Activated CD8-positive, alpha-beta memory T cell treated with anti-CD3 and anti-CD28 coated beads, Interleukin-2, amount 10 ng/mL, durations not matched to agents 7 days and 5 days (primary cell): Measurements from ENCODE around the gene MAPK14. TPM values are rescaled to one million over a fixed set of nuclear protein-coding genes. Genes with fewer than 3 reads are reported as not detected.

Experiments used
- ATAC-seq: fragments of 150-1000 bp; cut with Tn5 transposase; one replicate; pipeline ENCODE4 v1.10.0; 2021; ENCODE audit warnings: moderate library complexity
- CTCF ChIA-PET: fragments of 350-600 bp; sonication (Branson Sonifier 250); formaldehyde crosslinking; loops from one replicate; lab custom pipeline; 2021; ENCODE audit warnings: antibody characterized with exemption; lab: Charles Lee
- DNase-seq: peaks from one replicate; pipeline ENCODE4 v3.0.0-alpha.2; 2020
- H3K27ac Mint-ChIP-seq: one replicate; pipeline ENCODE4 v1.8.0; 2021; ENCODE audit warnings: mild to moderate bottlenecking, mixed read lengths
- H3K27me3 Mint-ChIP-seq: one replicate; pipeline ENCODE4 v1.8.0; 2021; ENCODE audit warnings: mixed read lengths
- H3K36me3 Mint-ChIP-seq: one replicate; pipeline ENCODE4 v1.8.0; 2021; ENCODE audit warnings: mild to moderate bottlenecking, mixed read lengths
- H3K4me1 Mint-ChIP-seq: one replicate; pipeline ENCODE4 v1.8.0; 2021; ENCODE audit warnings: mixed read lengths
- H3K4me3 Mint-ChIP-seq: one replicate; pipeline ENCODE4 v1.8.0; 2021; ENCODE audit warnings: mild to moderate bottlenecking, moderate library complexity, mixed read lengths
- H3K9me3 Mint-ChIP-seq: one replicate; pipeline ENCODE4 v1.8.0; 2022; ENCODE audit warnings: low read depth, mixed read lengths
- total RNA-seq, 2 experiments: library from RNA; stranded (reverse); gene quantifications; one replicate each; pipeline ENCODE4 v1.2.3, GENCODE V29; 2021

The MAPK14 gene
- total RNA-seq, 2 experiments from 2014 or later = 52.8 to 65.7 TPM

DNA sequence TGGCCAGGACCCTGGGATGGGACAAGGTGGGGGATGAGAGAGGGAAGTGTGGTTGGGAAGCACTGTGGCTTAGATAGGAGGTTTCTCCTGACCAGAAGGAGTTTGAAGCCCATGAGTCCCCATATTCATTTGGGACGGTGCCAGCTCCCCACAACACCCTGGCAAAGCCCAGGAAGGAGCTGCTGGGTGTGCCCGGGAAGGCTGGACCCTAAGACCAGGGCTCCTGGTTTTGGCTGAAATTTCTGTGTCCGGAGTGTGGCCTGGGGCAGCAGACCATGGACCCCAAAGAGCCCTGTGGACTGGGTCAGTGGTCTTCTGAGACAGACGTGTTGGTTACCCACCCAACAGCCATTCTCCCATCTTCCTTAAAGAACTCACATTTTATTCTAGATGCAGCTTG, 117.9 kb downstream of the MAPK14 start:
- peaks cover 6% of the 10 kb centered on the region for H3K9me3 Mint-ChIP-seq
- H3K27ac Mint-ChIP-seq = no peak overlapping the region
- H3K27me3 Mint-ChIP-seq = no peaks in the 10 kb centered on the region
- CTCF ChIA-PET = interaction anchor here (1.2 to 2.7 kb wide), 2 partner anchors 24 to 157 kb away, joined by 3 to 8 read pairs; no protein-coding TSS in a partner anchor
- ATAC-seq (no peak), DNase-seq (no peak)
- H3K4me1 Mint-ChIP-seq = peaks cover 35% of the 10 kb centered on the region
- H3K36me3 Mint-ChIP-seq = peaks cover 12% of the 10 kb centered on the region
- no peak overlapping the region for H3K4me3 Mint-ChIP-seq

DNA sequence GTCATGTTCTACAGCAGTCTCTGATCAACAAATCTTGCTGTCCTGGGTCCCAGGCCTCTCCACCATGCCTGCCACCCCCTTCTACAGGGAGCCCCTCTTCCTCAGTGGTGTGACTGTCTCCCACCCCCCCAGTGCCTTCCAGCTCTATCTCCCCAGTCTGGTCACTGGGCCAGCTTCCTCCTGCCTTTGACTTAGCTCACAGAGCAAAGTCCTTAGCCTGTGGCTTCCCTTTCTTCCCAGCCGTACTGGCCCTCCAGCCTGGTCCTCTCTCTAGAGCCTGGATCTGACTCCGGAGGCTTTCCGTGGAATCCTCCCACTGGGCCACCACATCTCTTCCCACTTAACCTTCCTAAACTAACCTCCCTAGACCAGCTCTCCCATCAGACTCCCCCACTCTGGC, 119.7 kb downstream of the MAPK14 start:
- Mint-ChIP-seq H3K27ac (no peak overlapping the region), H3K27me3 (no peaks in the 10 kb centered on the region)
- ATAC-seq = no peak

DNA sequence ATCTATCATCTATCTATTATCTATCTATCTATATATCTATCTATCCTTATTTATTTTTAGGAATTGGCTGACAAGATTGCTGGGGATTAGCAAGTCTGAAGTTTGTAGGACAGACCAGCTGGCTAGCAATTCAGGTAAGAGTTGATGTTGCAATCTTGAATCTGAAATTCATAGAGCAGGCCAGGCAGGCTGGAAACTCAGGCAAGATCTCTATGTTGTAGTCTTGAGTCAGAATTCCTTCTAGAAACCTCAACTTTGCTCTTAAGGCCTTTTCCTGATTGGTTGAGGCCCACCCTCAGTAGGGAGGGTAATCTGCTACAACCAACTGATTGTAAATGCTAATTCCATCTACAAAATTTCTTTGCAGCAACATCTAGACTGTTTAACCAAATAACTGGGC, 121.9 kb downstream of the MAPK14 start:
- Mint-ChIP-seq H3K9me3 (peaks cover 7% of the 10 kb centered on the region), H3K4me3 (no peak overlapping the region), H3K4me1 (peaks cover 23% of the 10 kb centered on the region), H3K27me3 (no peaks in the 10 kb centered on the region), H3K36me3 (peaks cover 14% of the 10 kb centered on the region), H3K27ac (no peak overlapping the region)
- DNase-seq (no peak), ATAC-seq (no peak)
- CTCF ChIA-PET = interaction anchor here (1.1 kb wide), 1 partner anchor 10 kb away, joined by 4 read pairs; no protein-coding TSS in a partner anchor

More for the DNA sequence above, 119.7 kb downstream of the MAPK14 start:
- DNase-seq = no peak
- Mint-ChIP-seq H3K4me1 (peaks cover 24% of the 10 kb centered on the region), H3K36me3 (peaks cover 11% of the 10 kb centered on the region), H3K4me3 (no peak overlapping the region), H3K9me3 (peaks cover 6% of the 10 kb centered on the region)
- CTCF ChIA-PET = no interaction called here

DNA sequence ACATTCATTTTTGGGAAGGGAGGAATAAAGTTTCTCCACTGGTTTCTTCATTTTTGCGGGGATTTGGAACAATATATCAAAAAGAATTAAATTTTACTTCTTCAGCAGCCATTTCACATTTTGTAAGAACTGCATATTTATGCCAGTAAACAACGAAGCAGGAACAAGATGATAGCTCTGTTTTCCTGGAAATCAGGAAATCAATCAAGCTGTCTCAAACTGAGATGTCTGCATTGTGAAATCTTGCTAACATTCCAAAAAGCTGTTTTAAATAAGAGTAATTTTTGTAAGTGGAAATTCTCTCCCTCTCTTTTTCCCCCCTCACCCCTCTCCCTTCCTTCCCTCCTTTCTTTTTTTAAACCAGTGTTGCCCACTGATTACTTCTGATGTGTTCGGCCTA, 122.7 kb downstream of the MAPK14 start:
- peaks cover 23% of the 10 kb centered on the region for H3K4me1 Mint-ChIP-seq
- ATAC-seq = no peak
- H3K27me3 Mint-ChIP-seq = no peaks in the 10 kb centered on the region
- no peak overlapping the region for H3K27ac Mint-ChIP-seq
- CTCF ChIA-PET = interaction anchor here (0.5 to 1.1 kb wide), 3 partner anchors 11 to 636 kb away, joined by 3 to 5 read pairs (median 4); no protein-coding TSS in a partner anchor
- H3K36me3 Mint-ChIP-seq = peaks cover 17% of the 10 kb centered on the region
- H3K4me3 Mint-ChIP-seq = no peak overlapping the region
- DNase-seq = no peak
- peaks cover 11% of the 10 kb centered on the region for H3K9me3 Mint-ChIP-seq

DNA sequence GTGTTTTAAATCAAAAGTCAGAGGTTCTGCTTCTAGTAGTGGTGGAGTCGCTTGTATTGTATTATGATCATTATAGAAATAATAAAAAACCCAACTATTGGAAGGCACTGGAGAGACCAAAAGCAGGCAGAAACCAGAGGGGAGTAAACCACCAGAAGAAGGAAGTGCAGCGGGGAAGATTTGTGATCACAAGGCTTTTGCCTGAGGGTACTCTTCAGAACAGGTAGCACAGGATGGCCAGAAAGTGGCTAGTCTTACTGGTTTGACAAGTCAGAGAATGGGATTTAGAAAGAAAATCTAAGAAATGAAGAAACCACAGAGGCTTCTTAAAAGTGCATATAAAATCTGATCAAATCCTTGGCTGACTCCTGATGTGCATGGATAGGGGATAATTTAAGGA, 126.7 kb downstream of the MAPK14 start:
- Mint-ChIP-seq H3K27me3 (no peaks in the 10 kb centered on the region), H3K4me1 (peaks cover 13% of the 10 kb centered on the region), H3K27ac (no peak overlapping the region), H3K9me3 (peaks cover 17% of the 10 kb centered on the region), H3K36me3 (peaks cover 23% of the 10 kb centered on the region), H3K4me3 (no peak overlapping the region)
- ATAC-seq = no peak
- DNase-seq = no peak
- CTCF ChIA-PET = no interaction called here

DNA sequence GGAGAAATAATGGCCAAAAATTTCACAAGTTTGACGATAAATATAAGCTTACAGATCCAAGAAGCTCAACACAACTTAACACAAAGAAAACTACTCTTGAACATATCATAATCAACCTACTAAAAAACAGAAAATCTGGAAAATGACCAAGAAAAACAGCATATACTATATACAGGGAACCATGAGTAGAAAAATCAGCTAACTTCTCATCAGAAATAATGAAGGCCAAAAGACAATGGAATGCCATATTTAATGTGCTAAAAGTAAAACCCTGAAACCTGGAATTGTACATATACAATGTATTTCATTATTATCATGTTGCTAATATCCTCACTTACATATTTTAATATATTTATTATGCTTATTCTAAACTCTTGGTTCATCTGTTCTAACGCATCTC, 128.1 kb downstream of the MAPK14 start:
- Mint-ChIP-seq H3K4me3 (no peak overlapping the region), H3K4me1 (peaks cover 3% of the 10 kb centered on the region), H3K36me3 (peaks cover 27% of the 10 kb centered on the region), H3K27ac (no peak overlapping the region), H3K27me3 (no peaks in the 10 kb centered on the region), H3K9me3 (peaks cover 20% of the 10 kb centered on the region)
- ATAC-seq (no peak), DNase-seq (no peak)
- CTCF ChIA-PET = interaction anchor here (1.2 kb wide), 1 partner anchor 62 kb away, joined by 3 read pairs; no protein-coding TSS in a partner anchor

DNA sequence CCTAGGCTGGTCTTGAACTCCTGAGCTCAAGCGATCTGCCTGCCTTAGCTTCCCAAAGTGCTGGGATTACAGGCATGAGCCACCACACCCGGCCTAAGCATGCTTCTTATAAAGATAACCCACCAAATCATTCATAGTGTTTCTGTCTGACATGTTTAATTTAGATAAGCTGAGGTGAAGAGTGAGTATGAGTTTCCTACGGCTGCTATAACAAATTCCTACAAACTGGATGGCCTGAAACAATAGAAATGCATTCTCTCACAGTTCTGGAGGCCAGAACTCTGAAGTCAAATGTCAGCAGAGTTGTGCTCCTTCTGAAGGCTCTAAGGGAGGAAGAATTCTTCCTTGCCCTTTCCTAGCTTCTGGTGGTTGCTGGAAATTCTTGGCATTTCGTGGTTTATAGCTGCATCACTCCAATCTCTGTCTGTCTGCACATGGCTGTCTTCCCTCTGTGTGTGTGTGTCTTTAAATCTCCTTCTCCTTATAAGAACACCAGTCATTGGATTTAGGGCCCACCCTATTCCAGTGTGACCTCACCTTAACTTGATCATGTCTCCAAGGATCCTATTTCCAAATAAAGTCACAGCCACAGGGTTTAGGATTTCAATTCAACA, 132.6 kb downstream of the MAPK14 start:
- CTCF ChIA-PET = no interaction called here
- Mint-ChIP-seq H3K4me1 (no peaks in the 10 kb centered on the region), H3K27ac (no peak overlapping the region), H3K27me3 (no peaks in the 10 kb centered on the region), H3K9me3 (peaks cover 14% of the 10 kb centered on the region), H3K36me3 (peaks cover 20% of the 10 kb centered on the region), H3K4me3 (no peak overlapping the region)
- no peak for DNase-seq
- no peak for ATAC-seq

Other genes with a start within 250 kb of the MAPK14 start
- not detected for gene CLPSL1, start 246.8 kb upstream of the MAPK14 start, total RNA-seq
- gene CLPS, start 230.5 kb upstream of the MAPK14 start, total RNA-seq = not detected
- not detected for gene LHFPL5, start 222.5 kb upstream of the MAPK14 start, total RNA-seq
- 100 to 1,000 TPM in 1 of 2 experiments, 10 to 100 TPM in 1; 88.2 to 101 TPM for gene SRPK1, start 106.7 kb upstream of the MAPK14 start, total RNA-seq
- gene SLC26A8, start 3.2 kb upstream of the MAPK14 start, total RNA-seq = not detected
- gene MAPK13, start 102.7 kb downstream of the MAPK14 start, total RNA-seq = 10 to 100 TPM; 33.9 to 35.6 TPM
- gene BRPF3, start 168.9 kb downstream of the MAPK14 start, total RNA-seq = 10 to 100 TPM; 13.4 to 14.8 TPM
- gene PNPLA1, start 242.3 kb downstream of the MAPK14 start, total RNA-seq = not detected